H9 (cell line): Measurements from ENCODE around the gene CASQ1. TPM values are rescaled to one million over a fixed set of nuclear protein-coding genes. Genes with fewer than 3 reads are reported as not detected.

ENCODE experiments used
- DNase-seq: peaks from one replicate; pipeline ENCODE4 v3.0.0-alpha.2; 2017
- H2AFZ ChIP-seq: one replicate; pipeline ENCODE4 v1.6.1; 2013; ENCODE audit warnings: mild to moderate bottlenecking, low read length, control low read depth, moderate library complexity
- H2AK5ac ChIP-seq: 2 replicates; pipeline ENCODE4 v1.6.1; 2013; ENCODE audit warnings: low read length, control low read depth, mixed read lengths; ENCODE audit not compliant: insufficient read length
- H2BK120ac ChIP-seq: one replicate; pipeline ENCODE4 v1.6.1; 2013; ENCODE audit warnings: low read depth, mild to moderate bottlenecking, low read length, control low read depth, inconsistent platforms; ENCODE audit not compliant: poor library complexity, severe bottlenecking
- H2BK12ac ChIP-seq: 2 replicates; pipeline ENCODE4 v1.6.1; 2013; ENCODE audit warnings: low read length, control low read depth, mixed read lengths, low read depth; ENCODE audit not compliant: insufficient read length
- H2BK15ac ChIP-seq: 2 replicates; pipeline ENCODE4 v1.6.1; 2013; ENCODE audit warnings: low read depth, low read length, control low read depth
- H2BK20ac ChIP-seq: one replicate; pipeline ENCODE4 v1.6.1; 2013; ENCODE audit warnings: low read depth, mild to moderate bottlenecking, low read length, control low read depth, inconsistent platforms; ENCODE audit not compliant: poor library complexity, severe bottlenecking
- H2BK5ac ChIP-seq: 2 replicates; pipeline ENCODE4 v1.6.1; 2013; ENCODE audit warnings: low read length, control low read depth, mixed read lengths; ENCODE audit not compliant: insufficient read length
- H3K14ac ChIP-seq: 2 replicates; pipeline ENCODE4 v1.6.1; 2013; ENCODE audit warnings: low read length, control low read depth; ENCODE audit not compliant: insufficient read depth
- H3K18ac ChIP-seq: 2 replicates; pipeline ENCODE4 v1.6.1; 2013; ENCODE audit warnings: low read depth, mild to moderate bottlenecking, mixed read lengths, low read length, control low read depth; ENCODE audit not compliant: insufficient read length
- H3K23ac ChIP-seq: 2 replicates; pipeline ENCODE4 v1.6.1; 2013; ENCODE audit warnings: low read length, control low read depth, mixed read lengths, low read depth; ENCODE audit not compliant: insufficient read length
- H3K23me2 ChIP-seq: 2 replicates; pipeline ENCODE4 v1.6.1; 2013; ENCODE audit warnings: low read depth, mild to moderate bottlenecking, mixed read lengths, low read length, control low read depth; ENCODE audit not compliant: insufficient read length, poor library complexity, severe bottlenecking
- H3K27ac ChIP-seq: 2 replicates; pipeline ENCODE4 v1.5.1; 2013; ENCODE audit warnings: low read length, control low read depth, mixed read lengths, low read depth; ENCODE audit not compliant: insufficient read length
- H3K27me3 ChIP-seq: 2 replicates; pipeline ENCODE4 v1.6.1; 2013; ENCODE audit warnings: low read length, control low read depth, inconsistent platforms; ENCODE audit not compliant: insufficient read depth
- H3K4ac ChIP-seq: 2 replicates; pipeline ENCODE4 v1.6.1; 2013; ENCODE audit warnings: low read depth, mild to moderate bottlenecking, control low read depth, inconsistent platforms, low read length, moderate library complexity
- H3K4me1 ChIP-seq: 2 replicates; pipeline ENCODE4 v1.6.1; 2013; ENCODE audit warnings: low read length, control low read depth, inconsistent platforms; ENCODE audit not compliant: insufficient read depth
- H3K4me2 ChIP-seq: 2 replicates; pipeline ENCODE4 v1.6.1; 2013; ENCODE audit warnings: low read length, control low read depth, mixed read lengths; ENCODE audit not compliant: insufficient read length, insufficient read depth
- H3K56ac ChIP-seq: 2 replicates; pipeline ENCODE4 v1.6.1; 2013; ENCODE audit warnings: low read depth, mild to moderate bottlenecking, mixed read lengths, low read length, control low read depth; ENCODE audit not compliant: insufficient read length
- H3K79me1 ChIP-seq: 2 replicates; pipeline ENCODE4 v1.6.1; 2013; ENCODE audit warnings: low read depth, mild to moderate bottlenecking, moderate library complexity, low read length, control low read depth, inconsistent platforms; ENCODE audit not compliant: insufficient read depth, poor library complexity, severe bottlenecking
- H3K79me2 ChIP-seq: 2 replicates; pipeline ENCODE4 v1.6.1; 2013; ENCODE audit warnings: low read length, control low read depth, inconsistent platforms; ENCODE audit not compliant: insufficient read depth
- H3K9ac ChIP-seq: 2 replicates; pipeline ENCODE4 v1.6.1; 2013; ENCODE audit warnings: low read length, control low read depth, mixed read lengths; ENCODE audit not compliant: insufficient read length; ENCODE audit errors: extremely low read depth
- H3K9me3 ChIP-seq: one replicate; pipeline ENCODE4 v1.6.1; 2013; ENCODE audit warnings: low read depth, low read length, inconsistent platforms; ENCODE audit not compliant: control insufficient read depth
- H3T11ph ChIP-seq: one replicate; pipeline ENCODE4 v1.6.1; 2013; ENCODE audit warnings: mild to moderate bottlenecking, low read length, control low read depth, inconsistent platforms
- H4K20me1 ChIP-seq: one replicate; pipeline ENCODE4 v1.6.1; 2013; ENCODE audit not compliant: control insufficient read depth, insufficient read length, insufficient read depth
- H4K5ac ChIP-seq: 2 replicates; pipeline ENCODE4 v1.6.1; 2013; ENCODE audit warnings: low read depth, mild to moderate bottlenecking, mixed read lengths, low read length, control low read depth; ENCODE audit not compliant: insufficient read length
- H4K8ac ChIP-seq: replicated peaks from 2 replicates; pipeline ENCODE4 v1.6.1; 2013; ENCODE audit warnings: low read length, control low read depth, mixed read lengths, low read depth; ENCODE audit not compliant: insufficient read length
- H4K91ac ChIP-seq: 2 replicates; pipeline ENCODE4 v1.6.1; 2013; ENCODE audit warnings: low read depth, mild to moderate bottlenecking, moderate library complexity, mixed read lengths, low read length, control low read depth; ENCODE audit not compliant: insufficient read length
- H3K27ac Mint-ChIP-seq, 3 experiments: 2 replicates in 2 of 3; 3 replicates in 1 of 3; pipeline ENCODE4 v1.8.0; 2020 to 2021; ENCODE audit warnings: mixed read lengths in 3 of 3, mild to moderate bottlenecking in 1 of 3, moderate library complexity in 1 of 3
- H3K27me3 Mint-ChIP-seq: 2 replicates; pipeline ENCODE4 v1.8.0; 2021; ENCODE audit warnings: low read depth, mild to moderate bottlenecking, moderate library complexity, mixed read lengths
- H3K36me3 Mint-ChIP-seq, 3 experiments: 2 replicates in 2 of 3; 3 replicates in 1 of 3; pipeline ENCODE4 v1.8.0; 2020 to 2021; ENCODE audit warnings: low read depth in 3 of 3, mixed read lengths in 3 of 3; ENCODE audit not compliant: insufficient read depth in 1 of 3
- H3K4me1 Mint-ChIP-seq, 2 experiments: 2 replicates each; pipeline ENCODE4 v1.8.0; 2020; ENCODE audit warnings: mixed read lengths in 2 of 2
- H3K4me3 Mint-ChIP-seq, 2 experiments: 2 replicates in 1 of 2; 3 replicates in 1 of 2; pipeline ENCODE4 v1.8.0; 2020 to 2021; ENCODE audit warnings: mild to moderate bottlenecking in 2 of 2, mixed read lengths in 2 of 2, moderate library complexity in 1 of 2
- H3K9me3 Mint-ChIP-seq, 2 experiments: 2 replicates in 1 of 2; 3 replicates in 1 of 2; pipeline ENCODE4 v1.8.0; 2020; ENCODE audit warnings: mild to moderate bottlenecking in 2 of 2, mixed read lengths in 2 of 2, moderate library complexity in 1 of 2
- WGBS: extraction: QIAGEN DNeasy Blood & Tissue Kit; methylation state at CpG from one replicate; pipeline ENCODE4 v1.1.7; 2013; ENCODE audit warnings: missing lambda C conversion rate, low lambda C conversion rate, mixed read lengths; ENCODE audit not compliant: insufficient read length; ENCODE audit errors: extremely low coverage; 5-methylcytosine and 5-hydroxymethylcytosine counted together
- total RNA-seq: library from RNA; stranded (reverse); gene quantifications from 2 replicates; pipeline ENCODE4 v1.2.1, GENCODE V29; 2021
- TF ChIP-seq, protein P1 (sequence below): fragments of 200-600 bp; sonication (generic); conservative IDR thresholded peaks from 3 replicates; pipeline ENCODE4 v1.8.0; 2021; ENCODE audit warnings: antibody characterized with exemption, mild to moderate bottlenecking

Gene CASQ1
- total RNA-seq, 1 experiment from 2014 or later = 0.55 TPM

DNA sequence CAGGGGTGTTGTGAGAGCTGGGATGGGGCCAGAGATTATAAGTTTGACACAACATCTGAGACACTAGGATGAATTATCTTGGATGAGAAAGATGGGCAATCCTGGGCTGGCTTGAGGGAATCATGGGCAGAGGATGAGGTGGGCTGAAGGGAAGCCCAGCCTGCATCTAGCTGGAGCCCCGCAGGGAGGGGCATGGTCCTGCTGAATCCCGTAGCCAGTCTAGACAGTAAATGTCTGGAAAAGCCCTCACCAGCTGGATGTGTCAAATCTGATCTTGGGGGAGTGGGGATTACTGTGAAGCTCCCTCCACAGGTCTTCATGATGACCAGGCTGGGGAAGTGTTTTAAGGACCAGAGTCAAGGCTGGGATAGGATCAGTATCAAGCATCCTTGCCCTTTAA, 3.6 kb upstream of the CASQ1 start:
- H3K23ac ChIP-seq = no peak overlapping the region
- no peaks in the 10 kb centered on the region for H3K27me3 ChIP-seq
- H3K9me3 ChIP-seq = no peaks in the 10 kb centered on the region
- no peak overlapping the region for H2BK120ac ChIP-seq
- no peaks in the 10 kb centered on the region for H3K79me2 ChIP-seq
- Mint-ChIP-seq H3K4me3 (no peak overlapping the region), H3K36me3 (no peaks in the 10 kb centered on the region; a peak in 1 of 7 replicates), H3K27me3 (peaks cover 21% of the 10 kb centered on the region), H3K4me1 (peaks cover 9 to 13% of the 10 kb centered on the region in 2 experiments; a peak in 3 of 4 replicates), H3K9me3 (no peaks in the 10 kb centered on the region), H3K27ac (no peak overlapping the region; a peak in 1 of 7 replicates)
- H4K91ac ChIP-seq = no peak overlapping the region
- no peak overlapping the region for H3K14ac ChIP-seq
- H3K4me1 ChIP-seq = no peaks in the 10 kb centered on the region; the same call in 1 of the 2 replicates
- no peak overlapping the region for H2BK5ac ChIP-seq
- no peaks in the 10 kb centered on the region for H3K79me1 ChIP-seq
- H4K20me1 ChIP-seq = no peaks in the 10 kb centered on the region
- no peak overlapping the region for H3K9ac ChIP-seq
- no peak overlapping the region for H3K4ac ChIP-seq
- H3K4me2 ChIP-seq = no peak overlapping the region
- TF ChIP-seq, protein P1, sequence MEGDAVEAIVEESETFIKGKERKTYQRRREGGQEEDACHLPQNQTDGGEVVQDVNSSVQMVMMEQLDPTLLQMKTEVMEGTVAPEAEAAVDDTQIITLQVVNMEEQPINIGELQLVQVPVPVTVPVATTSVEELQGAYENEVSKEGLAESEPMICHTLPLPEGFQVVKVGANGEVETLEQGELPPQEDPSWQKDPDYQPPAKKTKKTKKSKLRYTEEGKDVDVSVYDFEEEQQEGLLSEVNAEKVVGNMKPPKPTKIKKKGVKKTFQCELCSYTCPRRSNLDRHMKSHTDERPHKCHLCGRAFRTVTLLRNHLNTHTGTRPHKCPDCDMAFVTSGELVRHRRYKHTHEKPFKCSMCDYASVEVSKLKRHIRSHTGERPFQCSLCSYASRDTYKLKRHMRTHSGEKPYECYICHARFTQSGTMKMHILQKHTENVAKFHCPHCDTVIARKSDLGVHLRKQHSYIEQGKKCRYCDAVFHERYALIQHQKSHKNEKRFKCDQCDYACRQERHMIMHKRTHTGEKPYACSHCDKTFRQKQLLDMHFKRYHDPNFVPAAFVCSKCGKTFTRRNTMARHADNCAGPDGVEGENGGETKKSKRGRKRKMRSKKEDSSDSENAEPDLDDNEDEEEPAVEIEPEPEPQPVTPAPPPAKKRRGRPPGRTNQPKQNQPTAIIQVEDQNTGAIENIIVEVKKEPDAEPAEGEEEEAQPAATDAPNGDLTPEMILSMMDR = no peak
- H2AFZ ChIP-seq = no peak overlapping the region
- DNase-seq = no peak
- no peak overlapping the region for H2AK5ac ChIP-seq
- H4K5ac ChIP-seq = no peak overlapping the region
- no peak overlapping the region for H2BK15ac ChIP-seq
- H3T11ph ChIP-seq = no peak overlapping the region
- no CpG with 5 or more reads among the region's 2 CpGs for WGBS
- no peak overlapping the region for H3K27ac ChIP-seq
- H2BK20ac ChIP-seq = no peak overlapping the region
- H3K56ac ChIP-seq = no peak overlapping the region
- H2BK12ac ChIP-seq = no peak overlapping the region
- H3K18ac ChIP-seq = no peak overlapping the region
- H4K8ac ChIP-seq = no peak overlapping the region
- H3K23me2 ChIP-seq = no peaks in the 10 kb centered on the region
